Hindlimb muscle (tissue), 1 donor: ENCODE results near the gene PFN4. TPM values are rescaled to one million over a fixed set of nuclear protein-coding genes. Genes with fewer than 3 reads are reported as not detected.
A peak's percentile ranks its signal among the peaks of the same experiment; 100 is the strongest.
"Not testable (repeated sequence)": the region's sequence is repeated elsewhere in the genome, so short reads cannot be mapped to it uniquely, and the experiment has no call there.

Experiments used
- DNase-seq: peaks from one replicate; pipeline ENCODE4 v3.0.0-alpha.2; 2013
- polyA plus RNA-seq: library from polyadenylated mRNA; unstranded; fragments of 120-200 nt; gene quantifications from one replicate; pipeline ENCODE4 v1.2.1, GENCODE V29; 2013; ENCODE audit not compliant: insufficient read length

Gene PFN4
- polyA plus RNA-seq, result 1.7 TPM

- DNase-seq, result peak; percentile 83
Measured at GRCh38 chr2:24123195-24123921, at the start of gene PFN4, which contains the start of gene FAM228B. Gene PFN4 (minus strand): TSS chr2:24123334. CDS start chr2:24122535, 799 bp downstream. Gene FAM228B (plus strand): TSS chr2:24123469. CDS start chr2:24124362, 893 bp downstream.

- DNase-seq, result no peak
Measured at GRCh38 chr2:24169023-24169422, 45.9 kb upstream of the PFN4 start.

GRCh38 chr2:24164416-24164973 lies 41.4 kb upstream of the PFN4 start:
- no peak for DNase-seq

- DNase-seq, result no peak
Measured at GRCh38 chr2:24163601-24164000, 40.5 kb upstream of the PFN4 start.

- no peak for DNase-seq
Measured at GRCh38 chr2:24163186-24163585, 40.1 kb upstream of the PFN4 start.

- no peak for DNase-seq
Measured at GRCh38 chr2:24162494-24162893, 39.4 kb upstream of the PFN4 start.

- no peak for DNase-seq
Measured at GRCh38 chr2:24160761-24161160, 37.6 kb upstream of the PFN4 start.

- DNase-seq, result no peak
Measured at GRCh38 chr2:24159708-24160107, 36.6 kb upstream of the PFN4 start.

- no peak for DNase-seq
Measured at GRCh38 chr2:24158131-24158530, 35.0 kb upstream of the PFN4 start.

- no peak for DNase-seq
Measured at GRCh38 chr2:24153478-24153877, 30.3 kb upstream of the PFN4 start.

- no peak for DNase-seq
Measured at GRCh38 chr2:24152413-24153197, 29.5 kb upstream of the PFN4 start.

- DNase-seq, result no peak
Measured at GRCh38 chr2:24147364-24147763, 24.2 kb upstream of the PFN4 start.

- not testable (repeated sequence) for DNase-seq
Measured at GRCh38 chr2:24140305-24140704, 17.2 kb upstream of the PFN4 start.

- DNase-seq, result no peak
Measured at GRCh38 chr2:24132543-24132942, 9.4 kb upstream of the PFN4 start.

- peak; percentile 55 for DNase-seq
Measured at GRCh38 chr2:24125956-24126355, 2.8 kb upstream of the PFN4 start.

GRCh38 chr2:24123922-24124580 lies 917 bp upstream of the PFN4 start:
- DNase-seq, result no peak

- no peak for DNase-seq
Measured at GRCh38 chr2:24122366-24123194, 554 bp downstream of the PFN4 start.

- peak; percentile 52 for DNase-seq
Measured at GRCh38 chr2:24121469-24121868, 1.7 kb downstream of the PFN4 start.

- peak; percentile 70 for DNase-seq
Measured at GRCh38 chr2:24121066-24121465, 2.1 kb downstream of the PFN4 start.

GRCh38 chr2:24117902-24118301 lies 5.2 kb downstream of the PFN4 start:
- no peak for DNase-seq

- no peak for DNase-seq
Measured at GRCh38 chr2:24115057-24115456, 8.1 kb downstream of the PFN4 start.

- no peak for DNase-seq
Measured at GRCh38 chr2:24111407-24111901, 11.7 kb downstream of the PFN4 start.
